ENCODE results near the gene GRB10.

GRB10 gene

GRCh38 chr7:50782375-50783208 lies at the start of gene GRB10:
Gene GRB10, minus strand, starts transcription at chr7:50782896. Its CDS starts 50,574 bp downstream, at chr7:50732322.
- Mint-ChIP-seq H3K36me3 (ENCODE audit: low read depth) (peaks cover 47% of the 10 kb centered on the region), H3K27ac (peak within 1 kb of the TSS in 1 of 3 experiments; percentile 4), H3K4me3 (peak within 1 kb of the TSS; percentile 75 to 83 (median 75)), H3K9me3 (peaks cover 8% of the 10 kb centered on the region), H3K27me3 (ENCODE audit: low read depth) (peaks cover 54% of the 10 kb centered on the region), H3K4me1 (peaks cover 54% of the 10 kb centered on the region)
- TF ChIP-seq, protein P1, sequence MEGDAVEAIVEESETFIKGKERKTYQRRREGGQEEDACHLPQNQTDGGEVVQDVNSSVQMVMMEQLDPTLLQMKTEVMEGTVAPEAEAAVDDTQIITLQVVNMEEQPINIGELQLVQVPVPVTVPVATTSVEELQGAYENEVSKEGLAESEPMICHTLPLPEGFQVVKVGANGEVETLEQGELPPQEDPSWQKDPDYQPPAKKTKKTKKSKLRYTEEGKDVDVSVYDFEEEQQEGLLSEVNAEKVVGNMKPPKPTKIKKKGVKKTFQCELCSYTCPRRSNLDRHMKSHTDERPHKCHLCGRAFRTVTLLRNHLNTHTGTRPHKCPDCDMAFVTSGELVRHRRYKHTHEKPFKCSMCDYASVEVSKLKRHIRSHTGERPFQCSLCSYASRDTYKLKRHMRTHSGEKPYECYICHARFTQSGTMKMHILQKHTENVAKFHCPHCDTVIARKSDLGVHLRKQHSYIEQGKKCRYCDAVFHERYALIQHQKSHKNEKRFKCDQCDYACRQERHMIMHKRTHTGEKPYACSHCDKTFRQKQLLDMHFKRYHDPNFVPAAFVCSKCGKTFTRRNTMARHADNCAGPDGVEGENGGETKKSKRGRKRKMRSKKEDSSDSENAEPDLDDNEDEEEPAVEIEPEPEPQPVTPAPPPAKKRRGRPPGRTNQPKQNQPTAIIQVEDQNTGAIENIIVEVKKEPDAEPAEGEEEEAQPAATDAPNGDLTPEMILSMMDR (IDR thresholded peaks at IDR 0.05; ENCODE audit: unreplicated experiment in 3 of 3): peak; percentile 9 to 17 (median 16)

DNA sequence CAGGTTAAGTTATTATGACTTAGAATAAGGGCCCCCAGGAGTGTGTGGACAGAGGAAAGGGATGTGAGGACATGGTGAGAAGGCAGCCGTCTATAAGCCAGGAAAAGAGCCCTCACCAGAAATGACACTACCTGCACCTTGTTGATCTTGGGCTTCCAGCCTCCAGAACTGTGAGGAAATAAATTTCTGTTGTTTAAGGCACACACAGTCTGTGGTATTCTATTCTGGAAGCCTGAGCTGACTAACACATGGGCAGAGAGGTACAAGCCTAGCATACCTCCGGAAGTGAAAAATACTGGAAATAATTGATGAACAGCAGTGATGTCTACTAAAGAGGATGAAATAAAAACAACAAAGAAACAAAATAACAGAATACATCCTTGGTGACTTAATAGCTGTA lies 46.1 kb upstream of the GRB10 start:
- H3K27me3 Mint-ChIP-seq (ENCODE audit: low read depth): peaks cover 4% of the 10 kb centered on the region
- no peaks in the 10 kb centered on the region for H3K36me3 Mint-ChIP-seq (ENCODE audit: low read depth)
- TF ChIP-seq, protein P1 (IDR thresholded peaks at IDR 0.05; ENCODE audit: unreplicated experiment in 3 of 3): no peak
- no peaks in the 10 kb centered on the region for H3K9me3 Mint-ChIP-seq
- no peaks in the 10 kb centered on the region for H3K4me1 Mint-ChIP-seq
- no peak overlapping the region for H3K4me3 Mint-ChIP-seq
- H3K27ac Mint-ChIP-seq: no peak overlapping the region

GRCh38 chr7:50828116-50828515 lies 45.4 kb upstream of the GRB10 start:
- H3K4me1 Mint-ChIP-seq: no peaks in the 10 kb centered on the region

DNA sequence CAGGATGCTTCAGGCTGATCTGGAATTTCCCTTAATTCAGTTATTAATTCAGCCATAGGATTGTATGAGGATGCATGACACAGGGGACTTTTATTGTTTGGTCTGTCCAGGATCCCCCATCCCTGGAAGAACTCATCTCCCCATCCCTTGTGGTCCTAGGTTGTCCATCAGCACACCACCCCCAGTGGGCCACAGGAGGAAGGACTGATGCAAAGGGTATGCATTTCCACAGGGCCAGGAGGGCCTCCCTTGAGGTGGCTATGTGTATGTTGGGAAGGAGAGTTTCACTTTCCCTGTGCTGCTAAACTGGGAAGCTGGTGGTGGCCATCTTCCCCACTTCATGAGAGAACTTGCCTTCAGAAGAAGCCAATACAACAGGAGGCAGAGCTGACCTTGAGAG lies 44.6 kb upstream of the GRB10 start:
- Mint-ChIP-seq H3K9me3 (no peaks in the 10 kb centered on the region), H3K27ac (no peak overlapping the region), H3K36me3 (ENCODE audit: low read depth) (no peaks in the 10 kb centered on the region), H3K4me1 (no peaks in the 10 kb centered on the region), H3K4me3 (no peak overlapping the region), H3K27me3 (ENCODE audit: low read depth) (peaks cover 4% of the 10 kb centered on the region)
- TF ChIP-seq, protein P1 (IDR thresholded peaks at IDR 0.05; ENCODE audit: unreplicated experiment in 3 of 3): no peak

More at GRCh38 chr7:50828116-50828515, 45.4 kb upstream of the GRB10 start:
- Mint-ChIP-seq H3K4me3 (no peak overlapping the region), H3K27ac (no peak overlapping the region), H3K36me3 (ENCODE audit: low read depth) (no peaks in the 10 kb centered on the region), H3K9me3 (no peaks in the 10 kb centered on the region), H3K27me3 (ENCODE audit: low read depth) (peaks cover 4% of the 10 kb centered on the region)
- TF ChIP-seq, protein P1 (IDR thresholded peaks at IDR 0.05; ENCODE audit: unreplicated experiment in 3 of 3): no peak

DNA sequence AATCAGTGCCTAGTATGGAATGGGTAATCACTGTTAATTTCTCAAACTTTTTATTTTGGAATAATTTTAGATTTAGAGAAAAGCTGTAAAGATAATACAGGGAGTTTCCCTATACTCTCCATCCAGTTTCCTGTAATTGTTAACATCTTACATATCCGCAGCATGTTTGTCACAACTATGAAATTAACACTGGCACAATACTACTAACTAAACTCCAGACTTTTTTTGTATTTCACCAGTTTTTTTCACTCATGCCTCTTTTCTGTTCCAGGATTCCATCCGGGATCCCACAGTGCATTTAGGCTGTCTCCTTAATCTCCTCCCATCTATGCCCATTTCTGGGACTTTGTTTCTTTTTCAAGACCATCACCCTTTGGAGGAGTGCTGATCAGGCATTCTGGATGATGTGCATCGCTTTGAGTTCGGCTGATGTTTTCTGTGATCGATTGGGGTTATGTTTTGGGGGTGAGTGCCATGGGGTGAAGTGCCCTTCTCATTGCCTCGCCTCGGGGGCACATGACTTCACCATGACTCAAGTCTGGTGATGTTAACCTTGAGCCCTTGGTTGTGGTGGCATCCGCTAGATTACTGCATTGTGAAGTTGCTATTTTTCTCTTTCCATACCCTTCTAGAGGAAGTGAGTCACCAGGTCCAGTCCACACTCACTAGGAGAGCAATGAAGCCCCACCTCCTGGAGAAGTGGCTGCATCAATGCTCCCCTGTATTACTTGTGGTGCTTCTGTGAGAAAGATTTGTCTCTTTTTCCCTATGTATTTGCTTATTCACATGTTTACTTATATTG lies 43.9 kb upstream of the GRB10 start:
- TF ChIP-seq, protein P1 (IDR thresholded peaks at IDR 0.05; ENCODE audit: unreplicated experiment in 3 of 3): no peak
- H3K4me3 Mint-ChIP-seq: no peak overlapping the region
- H3K36me3 Mint-ChIP-seq (ENCODE audit: low read depth): no peaks in the 10 kb centered on the region
- peak overlapping the region in 2 of 3 experiments; percentile 8 to 63 for H3K27ac Mint-ChIP-seq
- peaks cover 6% of the 10 kb centered on the region for H3K4me1 Mint-ChIP-seq
- H3K27me3 Mint-ChIP-seq (ENCODE audit: low read depth): peaks cover 4% of the 10 kb centered on the region
- no peaks in the 10 kb centered on the region for H3K9me3 Mint-ChIP-seq

Measured in nephron (organoid).